HG03045 (cell line): ENCODE measurements around the gene DPP6.
"Not testable (repeated sequence)": the region's sequence is repeated elsewhere in the genome, so short reads cannot be mapped to it uniquely, and the experiment has no call there.

ENCODE experiments used
- ATAC-seq: cut with Tn5 transposase; IDR thresholded peaks from one replicate; pipeline ENCODE4 v1.9.1; 2021; ENCODE audit warnings: mild to moderate bottlenecking, moderate library complexity; ENCODE audit not compliant: unreplicated experiment

The DPP6 gene

DNA sequence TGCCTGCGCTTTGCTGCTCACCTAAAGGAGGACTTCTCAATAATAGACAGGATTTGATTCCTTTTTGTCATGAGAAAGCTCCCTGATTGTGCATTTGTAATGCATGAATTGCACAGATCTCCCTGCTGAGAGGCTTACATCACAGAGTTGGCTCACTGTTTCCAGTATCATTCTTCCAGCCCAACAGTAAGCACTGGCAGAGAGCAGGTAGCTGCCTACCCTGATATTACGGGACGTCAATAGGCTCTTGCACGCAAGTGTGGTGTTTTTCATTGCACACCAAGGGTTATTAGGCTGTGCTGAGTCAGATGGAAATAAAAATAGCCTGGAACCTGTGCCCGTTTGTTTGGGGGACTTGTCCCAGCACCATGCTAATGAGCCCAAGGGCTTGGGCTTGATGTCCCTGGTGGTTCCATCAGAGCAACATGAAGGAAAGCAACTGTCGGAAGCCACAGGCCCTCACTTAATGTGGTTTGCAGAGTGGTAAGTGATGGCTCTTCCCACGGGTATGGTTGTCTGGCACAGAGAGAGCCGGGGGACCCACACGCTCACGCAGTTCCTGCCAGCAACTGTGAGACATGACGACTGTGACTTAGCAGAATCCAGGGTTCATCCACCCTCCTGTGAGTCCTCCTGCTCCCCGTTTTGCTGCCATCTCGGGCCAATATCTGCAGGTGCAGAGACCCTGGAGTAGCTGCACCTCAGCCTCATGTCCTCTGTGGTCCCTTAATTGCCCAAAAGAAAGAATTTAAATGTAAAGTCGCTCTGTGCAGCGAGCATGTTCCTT is 20.4 kb downstream of the DPP6 start:
- not testable (repeated sequence) for ATAC-seq

DNA sequence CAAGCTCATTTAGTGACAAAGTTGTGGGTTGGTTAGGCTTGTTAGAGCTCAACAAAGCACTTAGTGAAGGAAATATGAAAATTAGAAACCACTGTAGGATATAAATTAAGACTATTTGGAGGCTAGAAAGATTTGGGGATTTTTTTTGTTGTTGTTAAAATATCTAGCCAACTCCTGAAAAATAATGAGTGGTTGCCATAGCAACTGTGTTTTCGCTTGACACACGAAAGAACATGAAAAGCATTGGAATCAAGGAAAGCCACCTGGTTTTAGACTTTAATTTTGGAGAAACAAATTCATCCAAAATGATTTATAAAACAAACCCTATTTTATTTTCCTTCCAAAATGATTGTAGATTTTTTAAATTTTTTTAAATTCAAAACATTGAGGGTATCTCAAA is 26.3 kb downstream of the DPP6 start:
- ATAC-seq = not testable (repeated sequence)

- ATAC-seq = not testable (repeated sequence)
Measured at GRCh38 chr7:154080249-154080648, 28.1 kb downstream of the DPP6 start.

- not testable (repeated sequence) for ATAC-seq
Measured at GRCh38 chr7:154087037-154087725, 35.0 kb downstream of the DPP6 start.

- ATAC-seq = not testable (repeated sequence)
Measured at GRCh38 chr7:154092093-154092492, 39.9 kb downstream of the DPP6 start.

GRCh38 chr7:154095201-154095600 is 43.0 kb downstream of the DPP6 start:
- not testable (repeated sequence) for ATAC-seq

GRCh38 chr7:154105063-154105462 is 52.9 kb downstream of the DPP6 start:
- ATAC-seq = not testable (repeated sequence)

- not testable (repeated sequence) for ATAC-seq
Measured at GRCh38 chr7:154109615-154110014, 57.4 kb downstream of the DPP6 start.

DNA sequence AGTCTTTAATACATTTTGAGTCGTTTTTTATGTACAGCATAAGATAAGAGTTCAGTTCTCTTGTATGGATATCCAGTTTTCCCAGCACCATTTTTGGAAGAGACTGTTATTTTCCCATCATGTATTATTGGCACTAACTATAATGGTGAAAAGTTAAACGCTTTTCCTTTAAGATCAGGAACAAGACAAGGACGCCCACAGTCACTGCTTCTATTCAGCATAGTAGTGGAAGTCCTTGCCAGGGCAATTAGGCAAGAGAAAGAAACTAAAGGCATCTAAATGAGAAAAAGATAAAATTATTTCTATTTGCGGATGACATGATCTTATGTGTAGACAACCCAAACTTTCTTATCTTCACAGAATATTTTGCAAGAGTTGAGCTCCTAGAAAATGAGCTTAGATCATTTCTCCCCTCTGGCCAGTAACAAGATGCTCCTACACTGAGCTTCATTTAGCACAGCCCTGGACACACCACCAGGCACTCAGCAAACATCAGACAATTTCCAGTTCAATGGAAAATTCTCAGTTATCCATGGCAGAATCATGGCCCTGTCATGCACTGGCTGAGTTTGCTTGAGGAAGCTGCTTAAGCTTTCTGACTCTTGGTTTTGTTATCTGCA is 61.6 kb downstream of the DPP6 start:
- not testable (repeated sequence) for ATAC-seq

DNA sequence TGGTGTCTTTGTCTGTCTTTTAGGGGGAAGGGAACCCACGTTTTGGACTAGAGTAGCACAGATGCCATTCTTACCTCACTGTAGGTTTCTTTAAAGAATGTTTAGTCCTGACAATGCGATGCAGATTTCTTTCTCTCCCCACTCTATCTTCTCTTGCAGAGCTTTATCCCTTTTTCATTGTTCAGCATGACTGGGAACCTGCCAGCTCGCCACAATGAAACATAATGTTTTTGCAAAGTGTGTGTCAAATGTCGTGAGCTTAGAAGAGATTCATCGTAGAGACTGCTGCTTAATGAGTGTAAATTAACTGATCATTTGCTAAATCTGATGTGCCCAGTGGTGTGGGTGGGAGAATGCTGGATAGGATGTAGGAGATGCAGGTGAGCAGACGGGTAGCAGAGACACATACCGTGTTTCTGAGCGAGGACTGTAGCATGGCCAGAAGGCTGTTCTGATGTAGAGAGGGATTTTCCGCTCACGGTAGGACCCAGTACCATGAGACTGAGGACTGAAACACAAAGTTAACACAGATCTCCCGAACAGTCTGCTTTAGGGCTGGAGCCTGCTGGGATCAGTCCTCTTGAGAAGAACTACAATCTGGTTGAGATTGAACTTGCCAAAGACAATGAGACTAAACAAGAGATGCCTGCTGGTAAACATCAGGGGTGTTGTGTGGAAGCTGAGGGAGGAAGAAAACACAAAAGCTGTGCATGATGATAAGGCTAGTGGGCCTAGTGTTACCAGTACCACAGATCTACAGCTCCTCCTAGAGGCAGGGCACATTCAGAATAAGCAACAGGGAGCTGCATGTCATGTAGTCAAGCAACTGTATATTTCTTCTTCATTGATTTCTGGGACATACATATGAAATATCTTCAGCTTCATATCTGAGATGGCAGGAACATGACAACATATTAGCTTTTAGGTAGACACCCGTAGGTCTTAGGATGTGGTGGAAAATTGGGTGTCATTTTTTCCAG is 65.5 kb downstream of the DPP6 start:
- ATAC-seq = not testable (repeated sequence)

DNA sequence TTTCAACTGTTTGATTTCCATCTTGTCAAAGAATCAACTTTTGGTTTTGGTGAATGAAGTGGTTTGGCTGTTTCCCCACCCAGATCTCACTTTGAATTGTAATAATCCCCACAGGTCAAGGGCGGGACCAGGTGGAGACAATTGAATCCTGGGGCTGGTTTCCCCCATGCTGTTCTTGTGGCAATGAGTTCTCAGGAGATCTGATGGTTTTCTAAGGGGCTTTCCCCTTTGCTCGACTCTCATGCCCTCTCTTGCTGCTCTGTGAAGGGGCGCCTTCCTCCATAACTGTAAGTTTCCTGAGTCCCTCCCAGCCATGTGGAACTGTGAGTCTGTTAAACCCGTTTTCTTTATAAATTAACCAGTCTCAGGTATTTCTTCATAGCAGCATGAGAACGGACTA is 68.6 kb downstream of the DPP6 start:
- not testable (repeated sequence) for ATAC-seq

- not testable (repeated sequence) for ATAC-seq
Measured at GRCh38 chr7:154122720-154123119, 70.5 kb downstream of the DPP6 start.

- not testable (repeated sequence) for ATAC-seq
Measured at GRCh38 chr7:154123397-154123796, 71.2 kb downstream of the DPP6 start.

GRCh38 chr7:154129142-154129541 is 76.9 kb downstream of the DPP6 start:
- ATAC-seq = not testable (repeated sequence)

DNA sequence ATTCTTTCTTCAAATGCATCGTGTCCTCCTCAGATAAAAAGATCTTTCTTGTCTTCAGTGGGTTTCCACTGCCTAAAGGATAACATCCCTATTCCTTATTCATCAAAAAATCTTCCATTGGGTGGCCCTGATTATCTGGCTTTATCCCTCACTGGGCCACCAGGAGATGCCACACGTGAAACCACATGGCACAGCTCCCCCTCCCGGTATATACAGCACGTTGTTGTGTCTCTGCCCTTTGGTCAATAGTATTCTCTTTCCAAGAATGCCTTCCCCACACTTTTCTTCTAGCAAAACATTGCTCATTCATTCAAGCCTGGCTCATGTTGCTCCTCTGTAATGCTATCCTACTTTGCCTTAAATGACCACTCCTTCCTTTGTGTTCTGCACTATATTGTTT is 80.4 kb downstream of the DPP6 start:
- ATAC-seq = not testable (repeated sequence)

GRCh38 chr7:154133703-154134277 is 81.6 kb downstream of the DPP6 start:
- not testable (repeated sequence) for ATAC-seq

GRCh38 chr7:154134698-154135097 is 82.5 kb downstream of the DPP6 start:
- ATAC-seq = not testable (repeated sequence)

- ATAC-seq = not testable (repeated sequence)
Measured at GRCh38 chr7:154135646-154136045, 83.4 kb downstream of the DPP6 start.

GRCh38 chr7:154145922-154146706 is 93.9 kb downstream of the DPP6 start:
- ATAC-seq = not testable (repeated sequence)
